Right forelimb (tissue), 1 donor: ENCODE results near the gene CREB3L1.

Experiments
- DNase-seq: peaks from one replicate; pipeline ENCODE4 v3.0.0-alpha.2; 2018

The CREB3L1 gene

GRCh38 chr11:46369458-46370152 lies 92.1 kb downstream of the CREB3L1 start:
- DNase-seq: no peak

- no peak for DNase-seq
Measured at GRCh38 chr11:46370253-46370652, 92.8 kb downstream of the CREB3L1 start.
